NCI-H774 (cell line): ENCODE measurements around the gene ANKRD27.
"Not testable (repeated sequence)": the region's sequence is repeated elsewhere in the genome, so short reads cannot be mapped to it uniquely, and the experiment has no call there.

Experiments
- DNase-seq: peaks from one replicate; lab custom pipeline; 2025; lab: John Stamatoyannopoulos, UW

ANKRD27 gene

DNA sequence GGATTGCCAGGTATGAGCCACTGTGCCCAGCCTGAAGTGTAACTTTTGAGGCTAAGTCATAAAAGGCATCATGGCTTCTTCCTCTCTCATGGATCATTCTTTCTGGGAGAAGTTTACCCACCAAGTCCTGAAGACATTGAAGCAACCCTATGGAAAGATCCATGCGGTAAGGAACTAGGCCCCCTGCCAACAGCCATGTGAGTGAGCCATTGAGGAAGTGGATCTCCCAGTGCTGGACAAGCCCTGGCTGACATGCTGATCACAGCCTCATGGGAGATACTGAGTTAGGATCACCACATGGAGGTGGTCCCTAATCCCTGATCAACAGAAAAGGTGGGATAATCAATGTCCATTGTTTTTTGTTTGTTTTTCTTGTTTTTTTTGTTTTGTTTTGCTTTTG is 13.3 kb upstream of the ANKRD27 start:
- DNase-seq: no peak

- DNase-seq: no peak
These were observed 12.7 kb upstream of the ANKRD27 start for GRCh38 chr19:32687681-32688080.

DNA sequence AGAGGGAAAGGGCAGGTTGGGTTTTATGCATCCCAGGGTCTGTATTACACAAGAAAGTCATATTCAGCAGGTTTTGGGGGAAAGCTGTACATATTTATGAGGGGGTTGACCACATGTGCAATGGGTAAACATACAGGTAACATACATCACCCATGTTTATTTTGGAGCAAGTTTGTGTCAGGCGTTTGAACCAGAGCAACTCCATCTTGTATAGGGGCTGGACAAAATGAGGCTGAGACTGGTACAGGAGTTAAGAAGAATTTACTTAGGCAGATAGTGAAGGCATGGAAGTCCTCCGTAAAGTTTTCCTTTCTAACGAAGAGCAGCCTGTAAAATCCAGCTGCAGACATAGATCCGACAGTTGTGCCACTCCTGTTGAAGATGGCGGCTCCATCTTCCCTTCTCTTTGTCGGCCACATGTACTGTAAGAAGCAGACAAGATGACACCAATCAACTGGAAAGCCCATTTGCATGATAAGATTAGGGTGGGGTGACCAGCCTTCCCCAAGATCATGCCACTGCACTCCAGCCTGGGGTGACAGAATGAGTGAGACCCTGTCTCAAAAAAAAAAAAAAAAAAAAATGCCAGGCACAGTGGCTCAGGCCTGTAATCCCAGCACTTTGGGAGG is 12.0 kb upstream of the ANKRD27 start:
- DNase-seq: no peak

- DNase-seq: no peak
These were observed 7.3 kb upstream of the ANKRD27 start for GRCh38 chr19:32682317-32682716.

GRCh38 chr19:32680986-32681385 is 6.0 kb upstream of the ANKRD27 start:
- DNase-seq: no peak

DNA sequence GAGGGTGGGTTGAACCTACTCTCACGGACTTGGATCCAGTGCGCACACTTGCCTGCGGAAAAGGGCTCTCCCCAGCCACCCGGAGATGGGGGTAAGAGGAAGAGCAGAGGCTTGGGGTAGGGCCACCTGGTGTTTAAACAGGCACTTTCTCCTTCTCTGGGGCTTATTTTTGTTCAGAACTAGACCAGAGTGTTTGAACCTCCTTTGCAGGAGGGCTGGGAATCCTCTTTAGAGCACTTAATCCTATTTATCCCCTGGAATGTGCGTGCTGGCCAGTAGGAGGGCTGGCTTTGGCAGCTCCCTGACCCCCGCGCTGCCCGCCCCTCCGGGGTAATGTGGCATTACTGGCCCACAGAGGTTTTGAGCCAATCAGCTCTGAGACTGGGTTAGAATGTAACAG is 2.7 kb upstream of the ANKRD27 start:
- no peak for DNase-seq

GRCh38 chr19:32676895-32677359 is 1.9 kb upstream of the ANKRD27 start:
- no peak for DNase-seq

DNA sequence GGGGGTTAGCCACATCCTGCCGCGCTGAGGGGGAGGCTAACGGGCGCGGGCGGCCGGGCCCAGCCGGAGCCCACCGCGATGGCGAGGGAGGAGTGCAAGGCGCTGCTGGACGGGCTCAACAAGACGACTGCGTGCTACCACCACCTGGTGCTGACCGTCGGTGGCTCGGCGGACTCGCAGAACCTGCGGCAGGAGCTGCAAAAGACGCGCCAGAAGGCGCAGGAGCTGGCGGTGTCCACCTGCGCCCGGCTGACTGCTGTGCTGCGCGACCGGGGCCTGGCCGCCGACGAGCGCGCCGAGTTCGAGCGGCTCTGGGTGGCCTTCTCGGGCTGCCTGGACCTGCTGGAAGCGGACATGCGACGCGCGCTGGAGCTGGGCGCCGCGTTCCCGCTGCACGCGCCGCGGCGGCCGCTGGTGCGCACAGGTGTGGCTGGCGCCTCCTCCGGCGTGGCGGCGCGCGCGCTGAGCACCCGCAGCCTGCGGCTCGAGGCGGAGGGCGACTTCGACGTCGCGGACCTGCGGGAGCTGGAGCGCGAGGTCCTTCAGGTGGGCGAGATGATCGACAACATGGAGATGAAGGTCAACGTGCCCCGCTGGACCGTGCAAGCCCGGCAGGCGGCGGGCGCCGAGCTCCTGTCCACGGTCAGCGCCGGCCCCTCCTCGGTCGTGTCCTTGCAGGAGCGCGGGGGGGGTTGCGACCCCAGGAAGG is 1.4 kb upstream of the ANKRD27 start:
- peak; percentile 12 for DNase-seq

DNA sequence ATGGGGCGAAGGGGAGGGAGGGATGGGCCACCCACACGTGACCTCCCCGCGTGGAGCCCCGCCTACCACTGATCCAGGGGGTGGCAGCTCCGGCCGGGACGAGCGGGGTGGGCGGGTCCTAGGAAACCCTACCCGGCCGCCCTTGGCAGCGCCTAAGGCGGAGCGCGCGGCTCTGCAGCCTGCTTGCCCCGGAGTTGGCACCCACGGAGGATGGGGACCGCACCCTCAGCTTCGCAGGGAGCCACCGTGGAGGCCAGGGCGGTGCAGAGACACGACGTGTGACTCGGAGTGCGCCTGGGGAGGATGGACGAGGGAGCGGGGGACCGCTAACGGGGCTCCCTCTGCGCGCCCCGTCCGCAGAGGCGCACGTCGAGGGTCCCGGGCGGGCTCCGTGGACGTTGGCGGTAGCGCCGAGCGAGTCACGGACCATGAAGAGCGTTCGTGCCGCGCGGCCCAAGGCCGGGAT is 773 bp upstream of the ANKRD27 start, which contains the start of gene RGS9BP:
TSS of gene RGS9BP (plus strand) at position 129 of the 466 bp plus-strand sequence. CDS start 416 bp downstream, outside the sequence.
- DNase-seq: peak; percentile 68

DNA sequence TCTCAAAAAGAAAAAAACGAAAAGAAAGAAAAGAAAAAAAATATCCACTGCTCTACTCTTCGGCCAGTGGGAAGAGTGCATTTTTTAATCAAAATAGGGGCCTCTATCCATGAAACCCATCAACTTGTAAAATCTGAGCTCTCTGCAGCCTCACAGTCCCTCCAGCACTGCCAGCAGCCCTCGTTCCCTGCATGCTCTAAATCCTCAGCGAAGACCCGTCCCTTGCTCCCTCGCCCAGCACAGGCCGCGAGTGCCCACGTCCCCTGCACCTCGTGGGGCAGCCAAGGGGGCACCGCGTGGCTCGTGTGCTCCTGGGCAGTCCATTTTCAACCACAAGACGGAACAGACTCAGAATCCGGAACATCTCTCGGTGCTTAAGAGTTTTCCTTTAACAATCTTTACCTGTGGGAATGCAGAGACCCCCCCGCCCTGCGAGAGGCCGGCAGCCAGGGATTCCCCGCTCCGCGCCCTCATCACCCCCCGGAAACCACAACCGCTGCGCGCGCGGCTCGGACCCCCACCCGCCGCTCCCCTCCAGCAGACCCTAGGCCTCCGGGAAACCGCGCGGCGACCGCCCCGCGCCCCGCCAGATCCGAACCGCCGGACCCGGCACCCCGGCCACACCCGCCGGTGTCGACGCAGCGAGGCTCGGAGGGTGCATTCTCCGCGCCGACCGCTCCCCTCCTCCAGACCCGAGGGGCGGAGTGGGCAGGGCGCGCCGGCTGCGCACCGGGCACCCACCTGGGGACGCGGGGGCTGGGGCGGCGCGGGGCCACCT is 638 bp downstream of the ANKRD27 start:
- DNase-seq: no peak

- DNase-seq: no peak
These were observed 1.4 kb downstream of the ANKRD27 start for GRCh38 chr19:32673573-32673972.

DNA sequence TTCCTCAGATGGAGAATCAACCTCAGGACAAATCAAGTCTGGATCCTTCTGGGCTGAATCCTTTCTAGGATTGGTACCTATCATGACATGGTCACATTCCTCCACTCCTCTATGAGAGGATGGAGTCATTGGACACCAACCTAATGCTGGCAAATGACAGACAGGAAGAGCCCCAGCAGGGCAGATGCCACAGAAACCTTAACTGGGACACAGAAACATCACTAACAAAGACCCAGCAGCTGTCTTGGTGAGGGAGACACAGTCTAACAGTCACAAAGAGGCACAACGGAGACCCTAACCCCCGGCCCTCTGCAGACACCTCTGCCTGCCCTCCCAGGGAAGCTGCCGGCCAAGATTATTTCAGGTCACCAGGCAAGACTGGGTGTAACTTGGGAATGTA is 2.1 kb downstream of the ANKRD27 start:
- no peak for DNase-seq

GRCh38 chr19:32671883-32672593 is 2.9 kb downstream of the ANKRD27 start:
- no peak for DNase-seq

DNA sequence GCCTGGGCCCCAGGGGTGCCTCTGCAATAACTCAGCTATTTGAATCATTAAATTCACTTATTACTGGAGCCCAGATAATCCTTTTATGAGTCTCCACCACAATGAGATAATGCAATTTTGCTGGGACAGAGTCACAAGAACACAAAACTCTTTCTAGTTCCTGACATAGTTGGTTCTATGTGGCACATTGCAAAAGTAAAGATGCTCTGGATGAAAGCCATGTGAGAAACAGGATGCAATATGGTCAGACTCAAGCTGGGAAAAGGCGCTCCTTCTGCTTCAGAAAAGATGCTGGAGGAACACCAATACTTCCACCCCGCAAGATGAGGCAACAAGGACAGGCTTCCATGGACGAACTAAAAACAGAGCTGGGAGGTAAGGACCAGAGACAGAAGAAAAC is 5.7 kb downstream of the ANKRD27 start:
- no peak for DNase-seq

GRCh38 chr19:32666084-32666483 is 8.9 kb downstream of the ANKRD27 start:
- no peak for DNase-seq

DNA sequence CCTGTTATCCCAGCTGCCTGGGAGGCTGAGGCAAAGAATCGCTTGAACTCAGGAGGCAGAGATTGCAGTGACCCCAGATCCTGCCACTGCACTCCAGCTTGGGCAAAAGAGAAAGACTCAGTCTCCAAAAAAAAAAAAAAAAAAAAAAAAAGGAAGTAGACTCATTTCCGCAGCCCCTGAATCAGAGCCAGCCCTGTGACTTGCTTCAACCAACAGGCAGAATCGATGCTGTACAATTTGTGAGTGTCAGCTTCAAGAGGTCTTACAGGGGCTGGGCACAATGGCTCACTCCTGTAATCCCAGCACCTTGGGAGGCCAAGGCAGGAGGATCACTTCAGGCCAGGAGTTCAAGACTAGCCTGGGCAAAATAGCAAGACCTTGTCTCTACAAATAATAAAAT is 12.8 kb downstream of the ANKRD27 start:
- no peak for DNase-seq

- DNase-seq: no peak
These were observed 13.7 kb downstream of the ANKRD27 start for GRCh38 chr19:32661318-32661717.

DNA sequence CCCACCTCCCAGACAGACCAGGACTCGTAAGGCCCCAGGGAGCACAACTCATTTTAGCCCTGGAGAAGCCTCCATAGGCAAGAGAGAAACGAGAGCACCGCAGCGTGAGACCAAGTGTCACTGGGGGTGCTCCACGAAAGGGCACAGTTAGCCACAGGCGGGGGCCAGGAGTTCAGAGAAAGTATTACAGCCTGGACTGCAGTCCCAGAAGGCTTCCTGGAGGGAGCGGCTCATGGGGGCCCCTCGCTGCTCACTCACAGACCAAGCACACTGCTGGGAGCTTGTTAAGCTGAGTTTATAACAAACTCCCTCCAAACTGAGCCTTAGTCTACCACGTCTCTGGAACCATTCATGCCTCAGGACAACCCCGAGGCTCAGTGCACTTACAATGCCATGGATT is 16.5 kb downstream of the ANKRD27 start:
- DNase-seq: no peak

- DNase-seq: no peak
These were observed 16.9 kb downstream of the ANKRD27 start for GRCh38 chr19:32658075-32658474.

DNA sequence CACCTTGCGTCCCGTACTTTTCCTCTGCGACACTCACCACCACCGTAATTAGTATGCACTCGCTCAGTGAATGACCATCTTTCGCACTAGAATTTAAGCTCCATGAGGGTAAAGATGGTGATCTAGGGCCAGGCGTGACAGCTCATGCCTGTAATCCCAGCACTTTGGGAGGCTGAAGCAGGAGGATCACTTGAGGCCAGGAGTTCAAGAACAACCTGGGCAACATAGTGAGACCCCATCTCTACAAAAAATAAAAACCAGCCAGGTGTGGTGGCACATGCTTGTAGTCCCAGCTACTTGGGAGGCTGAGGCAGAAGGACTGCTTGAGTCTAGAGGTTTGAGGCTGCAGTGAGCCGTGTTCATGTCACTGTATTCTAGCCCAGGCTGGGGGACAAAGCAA is 18.6 kb downstream of the ANKRD27 start:
- not testable (repeated sequence) for DNase-seq

GRCh38 chr19:32653599-32653915 is 21.4 kb downstream of the ANKRD27 start:
- DNase-seq: no peak

DNA sequence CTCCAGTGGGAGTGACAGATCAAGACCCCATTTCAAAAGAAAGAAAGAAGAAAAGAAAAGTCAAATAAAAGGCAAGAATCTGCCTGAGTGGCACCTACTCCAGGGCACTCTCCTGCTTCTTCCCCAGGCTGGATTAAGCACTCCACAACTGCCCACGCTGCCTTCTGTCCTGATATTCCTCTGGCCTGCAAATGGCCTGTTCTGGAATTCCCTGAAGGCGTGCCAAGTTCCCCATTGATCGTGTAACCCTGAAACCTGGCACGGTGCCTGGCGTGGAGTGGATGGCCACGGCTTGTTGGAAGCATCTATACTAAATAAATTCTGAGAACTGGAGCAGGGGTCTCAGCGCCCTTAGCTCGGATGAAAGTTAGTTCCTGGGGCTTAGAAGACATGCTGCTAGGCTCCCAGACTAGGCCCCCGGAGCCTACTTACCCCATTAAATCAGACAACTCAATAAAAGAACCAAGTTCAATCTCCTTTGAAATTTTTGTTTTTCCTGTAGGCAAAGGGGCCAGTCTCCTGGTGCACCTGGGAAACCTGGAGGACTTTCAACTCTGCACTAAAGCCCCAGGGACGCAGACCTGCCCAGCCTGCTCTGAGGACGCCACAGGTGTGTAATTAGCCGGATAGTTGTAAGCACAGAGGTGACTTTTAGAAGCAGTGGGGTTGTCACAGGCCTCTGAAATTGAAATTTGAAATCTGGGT is 21.9 kb downstream of the ANKRD27 start:
- DNase-seq: no peak
